GM12892 (cell line): ENCODE results near the gene RPP21.

Experiments used
- DNase-seq: peaks from one replicate; pipeline ENCODE4 v3.0.0; 2011; ENCODE audit not compliant: insufficient read length
- FAIRE-seq: peaks from 2 replicates; lab custom pipeline; 2011; peaks lifted over from hg19 to GRCh38; lab: Jason Lieb, UNC
- POLR2A ChIP-seq: IDR thresholded peaks from 2 replicates; pipeline ENCODE4 v1.6.1; 2011; ENCODE audit warnings: low read depth, low read length, control low read depth
- POLR2AphosphoS5 ChIP-seq: IDR thresholded peaks from 2 replicates; pipeline ENCODE4 v1.6.1; 2011; ENCODE audit warnings: low read depth, low read length, control low read depth
- TAF1 ChIP-seq: IDR thresholded peaks from 2 replicates; pipeline ENCODE4 v1.6.1; 2011; ENCODE audit warnings: low read depth, mild to moderate bottlenecking, control low read depth, low read length, borderline replicate concordance

The RPP21 gene

GRCh38 chr6:30340589-30341054, 4.3 kb upstream of the RPP21 start:
- TF ChIP-seq POLR2AphosphoS5: no peak
- TF ChIP-seq POLR2A: no peak
- TF ChIP-seq TAF1: no peak
- no peak for DNase-seq
- no peak for FAIRE-seq

GRCh38 chr6:30341218-30341617, 3.7 kb upstream of the RPP21 start:
- TF ChIP-seq POLR2A (no peak), TAF1 (no peak), POLR2AphosphoS5 (no peak)
- no peak for FAIRE-seq
- DNase-seq: no peak

- DNase-seq: no peak
- TF ChIP-seq POLR2AphosphoS5 (no peak), POLR2A (no peak), TAF1 (no peak)
- FAIRE-seq: no peak
These were observed 3.2 kb upstream of the RPP21 start for GRCh38 chr6:30341728-30342127.

GRCh38 chr6:30344191-30344867, 627 bp upstream of the RPP21 start:
- TF ChIP-seq TAF1: no peak
- no peak for TF ChIP-seq POLR2A
- no peak for TF ChIP-seq POLR2AphosphoS5
- DNase-seq (no peak), FAIRE-seq (no peak)

GRCh38 chr6:30345852-30346251, 896 bp downstream of the RPP21 start:
- TF ChIP-seq TAF1 (no peak), POLR2A (no peak), POLR2AphosphoS5 (no peak)
- FAIRE-seq: no peak
- no peak for DNase-seq

GRCh38 chr6:30348957-30349356, 4.0 kb downstream of the RPP21 start:
- DNase-seq (no peak), FAIRE-seq (no peak)
- TF ChIP-seq TAF1 (no peak), POLR2A (no peak), POLR2AphosphoS5 (no peak)

- TF ChIP-seq TAF1 (no peak), POLR2A (no peak), POLR2AphosphoS5 (no peak)
- no peak for DNase-seq
- no peak for FAIRE-seq
These were observed 4.6 kb downstream of the RPP21 start for GRCh38 chr6:30349421-30350177.

- TF ChIP-seq POLR2AphosphoS5 (no peak), POLR2A (no peak), TAF1 (no peak)
- FAIRE-seq (no peak), DNase-seq (no peak)
These were observed 5.6 kb downstream of the RPP21 start for GRCh38 chr6:30350524-30350923.

GRCh38 chr6:30352550-30352949, 7.6 kb downstream of the RPP21 start:
- FAIRE-seq: no peak
- DNase-seq: no peak
- TF ChIP-seq TAF1 (no peak), POLR2AphosphoS5 (no peak), POLR2A (no peak)

- TF ChIP-seq TAF1 (no peak), POLR2A (no peak), POLR2AphosphoS5 (no peak)
- no peak for FAIRE-seq
These were observed 10.3 kb downstream of the RPP21 start for GRCh38 chr6:30355281-30355680.

GRCh38 chr6:30356536-30356935, 11.6 kb downstream of the RPP21 start:
- TF ChIP-seq POLR2A (no peak), TAF1 (no peak), POLR2AphosphoS5 (no peak)
- no peak for DNase-seq
- FAIRE-seq: no peak

More at GRCh38 chr6:30355281-30355680, 10.3 kb downstream of the RPP21 start:
- DNase-seq: no peak

GRCh38 chr6:30357678-30358540, 13.0 kb downstream of the RPP21 start:
- TF ChIP-seq POLR2AphosphoS5 (no peak), POLR2A (no peak), TAF1 (no peak)
- DNase-seq (no peak), FAIRE-seq (peak; percentile 51)
